Duodenal mucosa (tissue), 2 donors: ENCODE results near the gene NXT2.

Source experiments
- H3K27ac ChIP-seq: one replicate; pipeline ENCODE4 v1.7.0; 2013; ENCODE audit warnings: low read depth, low read length
- H3K27me3 ChIP-seq, 2 donors: one replicate each; pipeline ENCODE4 v1.7.0; 2013; ENCODE audit warnings: low read length in 2 of 2, control low read depth in 1 of 2; ENCODE audit not compliant: insufficient read depth in 2 of 2, control insufficient read depth in 1 of 2
- H3K36me3 ChIP-seq, 2 donors: one replicate each; pipeline ENCODE4 v1.7.0; 2013; ENCODE audit warnings: low read length in 2 of 2, control low read depth in 1 of 2; ENCODE audit not compliant: insufficient read depth in 2 of 2, control insufficient read depth in 1 of 2
- H3K4me1 ChIP-seq, 2 donors: one replicate each; pipeline ENCODE4 v1.7.0; 2013; ENCODE audit warnings: low read length in 2 of 2, control low read depth in 1 of 2; ENCODE audit not compliant: insufficient read depth in 2 of 2, control insufficient read depth in 1 of 2
- H3K4me3 ChIP-seq, 2 donors: one replicate each; pipeline ENCODE4 v1.7.0; 2013; ENCODE audit warnings: low read length in 2 of 2, low read depth in 1 of 2
- H3K9ac ChIP-seq, 2 donors: one replicate each; pipeline ENCODE4 v1.7.0; 2013; ENCODE audit warnings: low read length in 2 of 2, low read depth in 1 of 2
- H3K9me3 ChIP-seq, 2 donors: one replicate each; pipeline ENCODE4 v1.7.0; 2013; ENCODE audit warnings: low read length in 2 of 2, control low read depth in 1 of 2; ENCODE audit not compliant: control insufficient read depth in 1 of 2

Gene NXT2

GRCh38 chrX:109536439-109537323 lies at the start of gene NXT2:
Gene NXT2 (plus strand): TSS chrX:109536844. CDS start chrX:109537007, 163 bp downstream.
- H3K27ac ChIP-seq, result peak within 1 kb of the TSS; percentile 93
- H3K27me3 ChIP-seq, result no peaks in the 10 kb centered on the region
- no peaks in the 10 kb centered on the region for H3K4me1 ChIP-seq
- H3K9ac ChIP-seq, result peak within 1 kb of the TSS; percentile 57 to 63
- no peaks in the 10 kb centered on the region for H3K36me3 ChIP-seq
- H3K9me3 ChIP-seq, result no peaks in the 10 kb centered on the region
- H3K4me3 ChIP-seq, result peak within 1 kb of the TSS; percentile 61 to 67

- Histone ChIP-seq H3K4me3 (no peak overlapping the region), H3K4me1 (no peaks in the 10 kb centered on the region), H3K9me3 (no peaks in the 10 kb centered on the region), H3K9ac (no peak overlapping the region), H3K27me3 (no peaks in the 10 kb centered on the region), H3K36me3 (no peaks in the 10 kb centered on the region), H3K27ac (no peak overlapping the region)
Measured at GRCh38 chrX:109487640-109488039, 49.0 kb upstream of the NXT2 start.

- Histone ChIP-seq H3K9me3 (no peaks in the 10 kb centered on the region), H3K27me3 (no peaks in the 10 kb centered on the region), H3K4me3 (no peak overlapping the region), H3K9ac (no peak overlapping the region), H3K27ac (no peak overlapping the region), H3K36me3 (no peaks in the 10 kb centered on the region), H3K4me1 (no peaks in the 10 kb centered on the region)
Measured at GRCh38 chrX:109489174-109489573, 47.5 kb upstream of the NXT2 start.

DNA sequence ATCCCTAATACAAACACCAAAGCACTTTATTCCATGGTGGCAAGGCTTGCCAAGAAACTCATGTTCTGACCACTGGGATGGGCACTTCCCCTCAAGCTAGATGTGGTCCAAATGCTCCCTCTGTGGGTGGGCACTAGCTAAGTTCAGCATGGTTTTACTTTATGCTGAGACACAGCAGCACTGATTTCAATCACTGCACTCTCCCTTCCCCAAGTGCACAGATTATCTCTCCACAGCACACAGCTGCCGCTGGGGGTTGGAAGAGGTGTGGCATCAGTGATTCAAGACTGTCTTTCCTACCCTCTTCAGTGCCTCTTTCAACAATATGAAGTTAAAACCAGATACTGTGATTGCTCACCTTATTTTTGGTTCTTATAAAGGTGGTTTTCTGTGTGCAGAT lies 38.2 kb upstream of the NXT2 start:
- Histone ChIP-seq H3K9ac (no peak overlapping the region), H3K36me3 (no peaks in the 10 kb centered on the region), H3K27ac (no peak overlapping the region), H3K4me3 (no peak overlapping the region), H3K9me3 (no peaks in the 10 kb centered on the region), H3K27me3 (no peaks in the 10 kb centered on the region), H3K4me1 (no peaks in the 10 kb centered on the region)

DNA sequence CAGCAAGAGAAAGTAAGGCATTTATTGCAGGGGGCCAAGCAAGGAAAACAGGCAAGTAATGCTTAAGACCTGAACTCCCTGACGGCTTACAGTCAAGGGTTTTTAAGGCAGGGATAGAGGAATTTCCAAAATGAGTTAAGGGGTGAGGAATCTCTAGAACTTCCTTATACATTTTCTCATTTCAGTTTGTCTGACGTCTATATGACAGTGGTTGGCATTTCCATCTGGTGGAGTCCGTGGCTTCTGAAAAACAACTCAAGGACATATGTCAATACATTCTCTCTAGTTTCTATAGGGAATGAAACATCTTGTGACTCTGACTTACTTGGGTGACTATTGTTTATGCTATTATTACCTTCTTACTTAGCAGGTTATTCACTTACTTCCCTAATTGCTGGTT lies 35.5 kb upstream of the NXT2 start:
- no peaks in the 10 kb centered on the region for H3K9me3 ChIP-seq
- no peak overlapping the region for H3K27ac ChIP-seq
- no peaks in the 10 kb centered on the region for H3K36me3 ChIP-seq
- H3K4me1 ChIP-seq, result no peaks in the 10 kb centered on the region
- no peak overlapping the region for H3K9ac ChIP-seq
- no peak overlapping the region for H3K4me3 ChIP-seq
- H3K27me3 ChIP-seq, result no peaks in the 10 kb centered on the region

DNA sequence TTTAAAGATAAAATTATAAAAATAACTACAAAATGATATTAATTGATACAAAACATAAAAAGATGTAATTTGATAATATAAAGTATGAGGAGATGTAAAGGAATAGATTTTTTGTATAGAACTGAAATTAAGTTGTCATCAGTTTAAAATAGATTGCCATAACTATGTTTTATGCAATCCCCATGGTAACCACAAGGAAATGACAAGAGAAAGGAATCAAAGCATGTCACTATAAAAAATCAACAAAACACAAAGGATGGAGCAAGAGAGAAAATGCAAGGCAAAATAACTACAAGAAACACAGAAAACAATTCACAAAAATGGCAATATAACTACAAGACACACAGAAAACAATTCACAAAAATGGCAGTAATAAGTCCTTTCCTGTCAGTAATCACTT lies 27.7 kb upstream of the NXT2 start:
- H3K4me3 ChIP-seq, result no peak overlapping the region
- H3K9ac ChIP-seq, result no peak overlapping the region
- H3K9me3 ChIP-seq, result no peaks in the 10 kb centered on the region
- H3K36me3 ChIP-seq, result no peaks in the 10 kb centered on the region
- H3K27me3 ChIP-seq, result no peaks in the 10 kb centered on the region
- no peaks in the 10 kb centered on the region for H3K4me1 ChIP-seq
- no peak overlapping the region for H3K27ac ChIP-seq

- no peak overlapping the region for H3K27ac ChIP-seq
- H3K4me1 ChIP-seq, result no peaks in the 10 kb centered on the region
- H3K9me3 ChIP-seq, result no peaks in the 10 kb centered on the region
- no peak overlapping the region for H3K9ac ChIP-seq
- H3K27me3 ChIP-seq, result no peaks in the 10 kb centered on the region
- no peaks in the 10 kb centered on the region for H3K36me3 ChIP-seq
- no peak overlapping the region for H3K4me3 ChIP-seq
Measured at GRCh38 chrX:109511113-109511512, 25.5 kb upstream of the NXT2 start.

DNA sequence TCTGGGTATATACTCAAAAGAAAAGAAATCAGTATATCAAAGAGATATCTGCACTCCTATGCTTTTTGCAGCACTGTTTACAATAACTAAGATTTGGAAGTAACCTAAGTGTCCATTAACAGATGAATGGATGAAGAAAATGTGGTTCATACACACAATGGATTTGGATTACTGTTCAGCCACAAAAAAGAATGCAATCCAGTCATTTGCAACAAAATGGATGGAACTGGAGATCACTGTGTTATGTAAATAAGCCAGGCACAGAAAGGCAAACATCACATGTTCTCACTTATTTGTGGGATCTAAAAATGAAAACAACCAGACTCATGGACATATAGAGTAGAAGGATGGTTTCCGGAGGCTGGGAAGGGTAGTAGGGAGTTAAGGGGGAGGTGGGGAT lies 17.6 kb upstream of the NXT2 start:
- Histone ChIP-seq H3K4me3 (no peak overlapping the region), H3K36me3 (no peaks in the 10 kb centered on the region), H3K27ac (no peak overlapping the region), H3K27me3 (no peaks in the 10 kb centered on the region), H3K9ac (no peak overlapping the region), H3K4me1 (no peaks in the 10 kb centered on the region), H3K9me3 (no peaks in the 10 kb centered on the region)

DNA sequence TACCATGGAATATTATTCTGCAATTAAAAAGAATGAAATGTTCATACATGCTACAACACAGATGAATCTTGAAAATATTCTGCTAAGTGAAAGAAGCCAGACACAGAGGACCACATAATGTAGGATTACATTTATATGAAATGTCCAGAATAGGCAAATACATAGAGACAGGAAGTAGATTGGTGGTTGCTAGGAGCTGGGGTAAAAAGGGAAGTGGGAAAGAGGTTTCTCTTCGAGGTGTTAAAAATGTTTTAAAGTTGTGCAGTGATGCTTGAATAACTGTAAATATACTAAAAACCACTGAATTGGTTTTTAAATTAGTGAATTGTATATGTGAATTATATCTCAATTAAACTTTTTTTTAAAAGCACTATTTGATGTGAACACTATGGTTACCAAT lies 3.6 kb upstream of the NXT2 start:
- H3K4me1 ChIP-seq, result no peaks in the 10 kb centered on the region
- no peak overlapping the region for H3K4me3 ChIP-seq
- no peaks in the 10 kb centered on the region for H3K36me3 ChIP-seq
- no peak overlapping the region for H3K27ac ChIP-seq
- H3K9me3 ChIP-seq, result no peaks in the 10 kb centered on the region
- H3K9ac ChIP-seq, result no peak overlapping the region
- H3K27me3 ChIP-seq, result no peaks in the 10 kb centered on the region

DNA sequence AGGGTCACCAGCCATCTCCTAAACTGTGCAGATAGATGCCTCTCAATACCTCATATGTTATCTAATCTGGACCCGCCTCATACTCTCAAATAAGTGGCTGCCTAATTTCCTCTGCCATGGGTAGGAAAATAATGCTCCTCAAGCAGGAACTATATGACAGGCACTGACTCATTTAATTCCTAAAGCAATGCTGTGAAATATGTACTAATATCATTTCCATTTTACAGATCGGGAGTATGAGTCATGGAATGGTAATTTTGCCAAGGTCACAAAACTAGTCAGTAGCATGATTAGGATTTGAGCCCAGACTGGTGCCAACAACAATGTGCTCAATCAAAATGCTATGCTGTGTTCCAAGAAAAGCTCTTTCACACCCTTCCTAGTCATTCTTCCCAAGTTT lies 3.0 kb upstream of the NXT2 start:
- no peak overlapping the region for H3K4me3 ChIP-seq
- no peak overlapping the region for H3K27ac ChIP-seq
- no peaks in the 10 kb centered on the region for H3K27me3 ChIP-seq

More for the DNA sequence above, 3.0 kb upstream of the NXT2 start:
- Histone ChIP-seq H3K4me1 (no peaks in the 10 kb centered on the region), H3K9me3 (no peaks in the 10 kb centered on the region), H3K36me3 (no peaks in the 10 kb centered on the region), H3K9ac (no peak overlapping the region)
